Activated CD4-positive, alpha-beta T cell treated with anti-CD3 and anti-CD28 coated beads, Interleukin-2, amount 50 U/mL, for 1 hour (primary cell): Measurements from ENCODE around the gene TPRKB.
"Not testable (repeated sequence)": the region's sequence is repeated elsewhere in the genome, so short reads cannot be mapped to it uniquely, and the experiment has no call there.

Experiments used
- DNase-seq: peaks from one replicate; pipeline ENCODE4 v3.0.0-alpha.2; 2020

The TPRKB gene

GRCh38 chr2:73736855-73737779 is at the start of gene TPRKB:
Gene TPRKB, minus strand, starts transcription at chr2:73737345. Its CDS starts 2,776 bp downstream, at chr2:73734569.
- peak; percentile 91 for DNase-seq

GRCh38 chr2:73783883-73784282 is 46.7 kb upstream of the TPRKB start, which contains the start of gene C2orf78:
Gene C2orf78, plus strand, starts transcription at chr2:73784183. Its CDS starts 127 bp downstream, at chr2:73784310.
- not testable (repeated sequence) for DNase-seq

GRCh38 chr2:73783402-73783801 is 46.3 kb upstream of the TPRKB start:
- not testable (repeated sequence) for DNase-seq

GRCh38 chr2:73780237-73780582 is 43.1 kb upstream of the TPRKB start:
- no peak for DNase-seq

- peak; percentile 97 for DNase-seq
These were observed 42.5 kb upstream of the TPRKB start, which contains the start of gene DUSP11 for GRCh38 chr2:73779467-73780236. Gene DUSP11, minus strand, starts transcription at chr2:73780103. Its CDS starts 129 bp downstream, at chr2:73779974.

- not testable (repeated sequence) for DNase-seq
These were observed 41.8 kb upstream of the TPRKB start for GRCh38 chr2:73778867-73779466.

- no peak for DNase-seq
These were observed 39.8 kb upstream of the TPRKB start for GRCh38 chr2:73776869-73777519.

GRCh38 chr2:73776381-73776780 is 39.2 kb upstream of the TPRKB start:
- DNase-seq, result no peak

- DNase-seq, result no peak
These were observed 35.7 kb upstream of the TPRKB start for GRCh38 chr2:73772819-73773218.

GRCh38 chr2:73770725-73771124 is 33.6 kb upstream of the TPRKB start:
- no peak for DNase-seq

- DNase-seq, result no peak
These were observed 29.8 kb upstream of the TPRKB start for GRCh38 chr2:73766994-73767393.

- DNase-seq, result no peak
These were observed 29.2 kb upstream of the TPRKB start for GRCh38 chr2:73766349-73766748.

GRCh38 chr2:73764945-73765344 is 27.8 kb upstream of the TPRKB start:
- DNase-seq, result no peak

- DNase-seq, result no peak
These were observed 25.4 kb upstream of the TPRKB start for GRCh38 chr2:73762571-73762970.

GRCh38 chr2:73759904-73760303 is 22.8 kb upstream of the TPRKB start:
- no peak for DNase-seq

- no peak for DNase-seq
These were observed 22.2 kb upstream of the TPRKB start for GRCh38 chr2:73759285-73759764.

- DNase-seq, result not testable (repeated sequence)
These were observed 17.2 kb upstream of the TPRKB start for GRCh38 chr2:73754332-73754731.

- no peak for DNase-seq
These were observed 12.2 kb upstream of the TPRKB start for GRCh38 chr2:73749314-73749713.

- no peak for DNase-seq
These were observed 9.7 kb upstream of the TPRKB start for GRCh38 chr2:73746877-73747208.

- DNase-seq, result no peak
These were observed 9.1 kb upstream of the TPRKB start for GRCh38 chr2:73746015-73746876.

- no peak for DNase-seq
These were observed 3.6 kb upstream of the TPRKB start for GRCh38 chr2:73740767-73741166.

- DNase-seq, result no peak
These were observed 2.0 kb upstream of the TPRKB start for GRCh38 chr2:73739101-73739500.
